Measurements from ENCODE around the gene CRABP2. TPM values are rescaled to one million over a fixed set of nuclear protein-coding genes. Genes with fewer than 3 reads are reported as not detected.
A peak's percentile ranks its signal among the peaks of the same experiment; 100 is the strongest.

The CRABP2 gene
- total RNA-seq (37.9 TPM), polyA plus RNA-seq (25.3 TPM)

- no peaks in the 10 kb centered on the region for H3K4me1 ChIP-seq (ENCODE audit: insufficient read depth)
- peak within 1 kb of the TSS; percentile 35 for H3K4me3 ChIP-seq (ENCODE audit: low read depth, low read length)
- under 1% methylated on average over 42 of the region's 42 CpGs for WGBS
- DNase-seq (ENCODE audit: extremely low spot score), result no peak
- no peaks in the 10 kb centered on the region for H3K36me3 ChIP-seq (ENCODE audit: insufficient read depth)
- peak within 1 kb of the TSS; percentile 19 for H3K27ac ChIP-seq (ENCODE audit: low read depth)
Measured at GRCh38 chr1:156705321-156705917, at the start of gene CRABP2. TSS of gene CRABP2 (minus strand) at chr1:156705583. CDS start at chr1:156705446, 137 bp downstream.

DNA sequence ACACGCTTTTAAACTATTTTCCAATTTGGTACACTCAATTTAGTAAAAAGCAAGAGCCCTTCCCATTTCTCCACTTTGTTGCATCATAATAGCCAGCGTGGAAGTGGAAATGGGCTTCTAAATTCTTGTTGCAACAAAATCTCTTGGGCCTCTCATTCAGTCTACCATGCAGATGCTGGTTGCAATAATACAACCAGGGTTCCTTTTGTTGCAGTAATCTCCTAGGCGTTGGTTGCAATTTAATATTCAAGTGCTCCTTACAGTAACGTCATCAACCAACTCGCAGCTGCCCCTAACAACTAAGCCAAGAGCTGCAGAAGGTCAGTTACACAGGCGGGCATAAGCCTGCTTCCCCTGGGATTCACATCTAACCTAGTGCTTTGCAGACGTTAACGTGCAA lies 48.8 kb upstream of the CRABP2 start:
- Histone ChIP-seq H3K4me3 (ENCODE audit: low read depth, low read length) (no peak overlapping the region), H3K36me3 (ENCODE audit: insufficient read depth) (no peaks in the 10 kb centered on the region), H3K4me1 (ENCODE audit: insufficient read depth) (no peaks in the 10 kb centered on the region), H3K27ac (ENCODE audit: low read depth) (no peak overlapping the region)
- WGBS, result 83% methylated on average over 8 of the region's 8 CpGs
- no peak for DNase-seq (ENCODE audit: extremely low spot score)

DNA sequence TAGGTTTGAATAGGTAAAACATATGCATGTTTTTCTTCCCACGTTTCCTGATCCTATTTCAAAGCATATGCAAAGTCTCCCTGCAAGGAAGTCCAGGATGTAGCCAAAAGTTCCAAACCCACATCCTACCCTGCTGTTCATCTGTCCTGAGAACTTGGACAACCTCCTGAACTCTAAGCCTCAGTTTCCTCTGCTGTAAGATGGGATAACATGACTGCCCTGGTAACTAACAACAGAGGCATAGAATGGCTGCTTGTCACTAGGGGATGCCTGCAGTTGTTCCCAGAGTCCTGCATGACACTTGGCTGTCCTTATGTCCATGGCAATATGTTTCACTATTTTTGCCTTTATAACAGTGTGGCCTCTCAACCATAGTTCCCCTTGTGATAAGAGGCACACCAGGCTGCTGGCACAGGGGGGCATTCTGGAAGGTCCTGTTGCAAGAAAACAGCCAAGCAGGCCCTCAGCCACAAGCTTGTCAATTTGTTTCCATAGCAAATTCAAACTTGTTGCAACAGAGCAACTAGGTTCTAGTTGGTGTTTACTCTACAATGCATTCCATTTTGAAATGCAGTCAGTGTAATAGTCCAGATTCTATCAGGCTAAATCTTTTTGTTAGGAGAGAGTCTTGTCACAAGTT lies 47.6 kb upstream of the CRABP2 start:
- no peaks in the 10 kb centered on the region for H3K4me1 ChIP-seq (ENCODE audit: insufficient read depth)
- DNase-seq (ENCODE audit: extremely low spot score), result no peak
- H3K27ac ChIP-seq (ENCODE audit: low read depth), result no peak overlapping the region
- no peaks in the 10 kb centered on the region for H3K36me3 ChIP-seq (ENCODE audit: insufficient read depth)
- H3K4me3 ChIP-seq (ENCODE audit: low read depth, low read length), result no peak overlapping the region
- WGBS, result 14% methylated on average over 1 of the region's 1 CpG

DNA sequence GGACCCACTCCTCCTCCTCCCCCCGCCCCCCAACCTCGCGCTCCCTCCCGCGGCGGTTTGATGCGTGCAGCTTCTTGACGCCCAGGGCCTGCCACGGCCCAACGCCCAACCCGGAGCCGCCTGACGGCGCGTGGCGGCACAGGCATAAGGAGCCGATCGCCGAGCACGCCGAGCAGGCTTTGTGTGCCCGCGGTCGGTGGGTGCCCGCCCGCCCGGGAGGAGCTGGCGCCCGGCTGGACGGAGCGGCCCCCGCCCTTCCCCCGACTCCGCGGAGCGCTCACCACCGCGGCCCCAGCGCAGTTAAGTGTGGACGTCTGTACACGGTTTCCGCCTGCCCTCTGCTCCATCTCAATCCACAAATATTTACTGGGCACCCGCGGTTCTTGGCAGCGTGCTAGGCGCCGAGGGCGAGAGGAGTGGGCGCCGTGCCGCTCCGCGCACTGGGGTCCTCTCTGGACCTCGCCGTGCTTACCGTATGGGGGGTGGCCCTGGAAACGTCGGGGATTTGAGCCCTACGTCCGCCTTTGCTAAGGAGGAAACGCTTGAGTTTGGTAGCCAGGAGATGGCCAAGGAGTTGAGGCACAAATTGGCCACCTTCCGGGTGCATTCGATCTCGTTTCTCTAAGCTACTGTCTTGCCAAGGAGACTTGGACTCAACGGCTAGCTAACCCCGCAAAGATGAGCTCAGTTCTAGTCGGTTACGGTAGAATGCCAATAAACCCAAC lies 46.5 kb upstream of the CRABP2 start:
- peak; percentile 92 for DNase-seq (ENCODE audit: extremely low spot score)
- Histone ChIP-seq H3K4me1 (ENCODE audit: insufficient read depth) (no peaks in the 10 kb centered on the region), H3K36me3 (ENCODE audit: insufficient read depth) (no peaks in the 10 kb centered on the region), H3K4me3 (ENCODE audit: low read depth, low read length) (peak overlapping the region; percentile 92), H3K27ac (ENCODE audit: low read depth) (peak overlapping the region; percentile 81)
- WGBS, result under 1% methylated on average over 67 of the region's 68 CpGs

GRCh38 chr1:156751451-156751756 lies 46.0 kb upstream of the CRABP2 start, which contains the start of gene HDGF:
TSS of gene HDGF (minus strand) at chr1:156751675. CDS start at chr1:156751429, 246 bp downstream.
- under 1% methylated on average over 48 of the region's 48 CpGs for WGBS
- Histone ChIP-seq H3K4me1 (ENCODE audit: insufficient read depth) (no peaks in the 10 kb centered on the region), H3K27ac (ENCODE audit: low read depth) (peak within 1 kb of the TSS; percentile 97), H3K4me3 (ENCODE audit: low read depth, low read length) (peak within 1 kb of the TSS; percentile 92), H3K36me3 (ENCODE audit: insufficient read depth) (no peaks in the 10 kb centered on the region)
- DNase-seq (ENCODE audit: extremely low spot score), result no peak

- Histone ChIP-seq H3K27ac (ENCODE audit: low read depth) (peak overlapping the region; percentile 97), H3K4me1 (ENCODE audit: insufficient read depth) (no peaks in the 10 kb centered on the region)
Measured at GRCh38 chr1:156750711-156751450, 45.5 kb upstream of the CRABP2 start.

DNA sequence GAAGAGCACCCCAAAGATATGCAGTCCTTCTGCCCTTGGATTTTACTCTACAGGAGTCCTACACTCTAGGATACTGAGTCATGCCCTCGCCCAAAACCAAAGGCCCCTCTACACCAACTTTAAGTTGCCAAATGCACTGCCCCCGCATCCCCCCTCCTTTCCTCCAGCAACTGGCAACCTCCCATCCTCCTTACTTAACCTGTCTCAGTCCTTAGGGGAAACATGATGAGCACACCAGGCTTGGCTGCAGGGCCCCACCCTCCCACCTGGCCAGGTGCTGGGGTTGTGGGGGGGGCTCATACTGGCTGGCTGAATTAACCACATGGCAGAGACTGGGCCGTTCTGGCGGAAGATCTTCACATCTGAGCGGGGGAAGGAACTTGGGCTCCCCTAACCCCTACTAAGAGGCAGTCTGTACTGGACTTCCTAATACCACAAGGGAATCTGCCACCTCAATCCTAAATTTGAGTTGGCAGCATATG lies 44.8 kb upstream of the CRABP2 start:
- H3K4me3 ChIP-seq (ENCODE audit: low read depth, low read length), result peak overlapping the region; percentile 92
- no peaks in the 10 kb centered on the region for H3K4me1 ChIP-seq (ENCODE audit: insufficient read depth)
- 3% methylated on average over 5 of the region's 5 CpGs for WGBS
- peak overlapping the region; percentile 97 for H3K27ac ChIP-seq (ENCODE audit: low read depth)
- no peak for DNase-seq (ENCODE audit: extremely low spot score)
- no peaks in the 10 kb centered on the region for H3K36me3 ChIP-seq (ENCODE audit: insufficient read depth)

More at GRCh38 chr1:156750711-156751450, 45.5 kb upstream of the CRABP2 start:
- H3K36me3 ChIP-seq (ENCODE audit: insufficient read depth), result no peaks in the 10 kb centered on the region
- under 1% methylated on average over 64 of the region's 64 CpGs for WGBS
- no peak for DNase-seq (ENCODE audit: extremely low spot score)
- peak overlapping the region; percentile 92 for H3K4me3 ChIP-seq (ENCODE audit: low read depth, low read length)

DNA sequence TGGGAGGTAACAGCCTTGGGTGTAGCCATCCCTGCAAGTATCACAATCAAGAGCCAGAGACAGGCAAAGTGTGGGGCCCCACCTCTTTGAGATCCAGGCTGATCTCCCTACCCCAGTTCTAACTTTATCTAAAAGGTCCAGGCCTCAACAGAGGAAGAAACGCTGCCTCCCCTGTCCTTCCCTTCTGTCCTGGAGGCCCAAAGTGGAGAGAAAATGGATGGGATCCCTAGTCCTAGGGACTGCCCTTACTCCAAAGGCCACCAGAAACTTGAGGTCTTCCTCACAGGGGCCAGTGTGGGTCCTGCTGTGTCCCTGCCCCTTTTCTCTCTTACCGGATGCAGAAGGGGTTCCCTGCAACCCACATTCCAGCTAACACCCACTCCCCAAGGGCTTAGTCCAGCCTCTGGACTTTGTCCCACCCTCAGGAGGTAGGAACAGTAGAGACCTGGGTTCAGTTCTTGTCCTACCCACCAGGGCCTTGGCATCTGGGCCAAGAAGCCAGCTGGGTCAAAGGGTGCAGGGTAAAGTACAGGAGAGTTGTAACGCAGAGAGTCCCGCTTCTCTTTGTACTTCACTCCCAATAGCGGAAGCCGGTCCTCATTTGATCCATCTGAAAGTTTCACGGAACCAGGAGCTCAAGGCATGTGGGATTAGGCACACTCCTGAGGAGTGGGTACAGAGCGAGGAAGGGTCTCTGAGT lies 44.2 kb upstream of the CRABP2 start:
- no peaks in the 10 kb centered on the region for H3K4me1 ChIP-seq (ENCODE audit: insufficient read depth)
- H3K4me3 ChIP-seq (ENCODE audit: low read depth, low read length), result peak overlapping the region; percentile 92
- 33% methylated on average over 8 of the region's 8 CpGs for WGBS
- H3K27ac ChIP-seq (ENCODE audit: low read depth), result peak overlapping the region; percentile 97
- no peaks in the 10 kb centered on the region for H3K36me3 ChIP-seq (ENCODE audit: insufficient read depth)
- no peak for DNase-seq (ENCODE audit: extremely low spot score)

GRCh38 chr1:156748670-156749418 lies 43.5 kb upstream of the CRABP2 start:
- no peaks in the 10 kb centered on the region for H3K36me3 ChIP-seq (ENCODE audit: insufficient read depth)
- peak overlapping the region; percentile 92 for H3K4me3 ChIP-seq (ENCODE audit: low read depth, low read length)
- no peaks in the 10 kb centered on the region for H3K4me1 ChIP-seq (ENCODE audit: insufficient read depth)
- no peak for DNase-seq (ENCODE audit: extremely low spot score)
- peak overlapping the region; percentile 97 for H3K27ac ChIP-seq (ENCODE audit: low read depth)
- WGBS, result 7% methylated on average over 9 of the region's 9 CpGs

GRCh38 chr1:156747742-156748669 lies 42.6 kb upstream of the CRABP2 start:
- no peaks in the 10 kb centered on the region for H3K4me1 ChIP-seq (ENCODE audit: insufficient read depth)
- no peak for DNase-seq (ENCODE audit: extremely low spot score)
- H3K27ac ChIP-seq (ENCODE audit: low read depth), result peak overlapping the region; percentile 97
- 8% methylated on average over 8 of the region's 8 CpGs for WGBS
- peak overlapping the region; percentile 92 for H3K4me3 ChIP-seq (ENCODE audit: low read depth, low read length)
- H3K36me3 ChIP-seq (ENCODE audit: insufficient read depth), result no peaks in the 10 kb centered on the region

DNA sequence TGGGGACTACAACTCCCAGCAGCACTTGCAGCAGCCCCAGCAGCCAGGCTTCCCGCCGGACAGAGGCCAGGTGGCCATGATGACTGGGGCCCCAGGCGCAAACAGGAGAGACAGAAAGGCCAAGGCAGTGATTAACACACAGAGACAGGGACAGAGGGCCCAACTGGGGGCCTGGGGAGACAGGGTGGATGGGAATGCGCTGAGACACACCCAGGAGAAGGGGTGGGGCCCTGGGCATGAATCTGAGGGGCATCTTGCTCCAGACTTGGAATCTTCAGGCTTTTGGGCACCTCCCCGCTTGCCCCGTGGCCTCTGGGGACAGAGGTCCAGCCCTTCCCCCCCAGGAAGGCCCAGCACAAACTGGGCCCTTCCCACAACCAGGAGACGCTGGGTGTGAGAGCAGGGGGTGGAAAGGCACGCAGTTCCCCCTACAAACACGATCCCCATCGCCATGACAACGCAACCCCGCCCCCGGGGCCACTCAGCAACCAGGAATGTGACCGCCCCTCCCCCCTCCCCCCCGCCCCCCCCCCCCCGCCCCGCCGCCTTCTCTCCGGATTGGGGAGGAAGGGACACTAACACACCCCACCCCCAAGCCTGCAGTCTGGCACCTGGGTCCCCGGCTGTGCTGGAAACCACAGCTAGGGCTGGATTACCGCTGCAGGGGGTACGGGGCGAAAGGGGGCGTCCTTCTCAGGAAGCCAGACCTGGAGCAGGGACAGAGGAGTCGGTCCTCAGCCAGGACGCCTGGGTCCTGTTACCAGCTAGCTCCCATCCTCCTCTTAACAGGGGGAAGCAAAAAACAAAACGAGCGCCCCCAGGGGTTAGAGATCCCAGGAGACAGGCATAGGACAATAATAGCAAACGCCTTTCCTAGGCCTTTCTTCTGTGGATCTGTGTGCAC lies 41.6 kb upstream of the CRABP2 start:
- H3K4me1 ChIP-seq (ENCODE audit: insufficient read depth), result no peaks in the 10 kb centered on the region
- WGBS, result 2% methylated on average over 23 of the region's 29 CpGs
- H3K4me3 ChIP-seq (ENCODE audit: low read depth, low read length), result peak overlapping the region; percentile 45
- no peak for DNase-seq (ENCODE audit: extremely low spot score)
- H3K36me3 ChIP-seq (ENCODE audit: insufficient read depth), result no peaks in the 10 kb centered on the region
- peak overlapping the region; percentile 98 for H3K27ac ChIP-seq (ENCODE audit: low read depth)

Data from urinary bladder (tissue), 4 donors.